Stimulated activated CD4-positive, alpha-beta T cell treated with anti-CD3 and anti-CD28 coated beads, Interleukin-1b, Interleukin-23, amount 100 ng/mL, for 48 hours (primary cell): ENCODE measurements around the gene DKC1.

Experiments used
- DNase-seq: peaks from one replicate; pipeline ENCODE4 v3.0.0-alpha.2; 2020

Gene DKC1

GRCh38 chrX:154738011-154738738 is 24.5 kb upstream of the DKC1 start:
- no peak for DNase-seq

GRCh38 chrX:154739952-154740465 is 22.7 kb upstream of the DKC1 start:
- no peak for DNase-seq

- DNase-seq: no peak
Observed at GRCh38 chrX:154742613-154743012, 20.1 kb upstream of the DKC1 start.

- peak; percentile 39 for DNase-seq
Observed at GRCh38 chrX:154748712-154749339, 13.8 kb upstream of the DKC1 start.

- DNase-seq: no peak
Observed at GRCh38 chrX:154749856-154750255, 12.8 kb upstream of the DKC1 start.

- no peak for DNase-seq
Observed at GRCh38 chrX:154750301-154751202, 12.1 kb upstream of the DKC1 start, which contains the start of gene GAB3. TSS of gene GAB3 (minus strand) at chrX:154751077. CDS start at chrX:154751025, 52 bp downstream.

GRCh38 chrX:154751203-154751668 is 11.4 kb upstream of the DKC1 start:
- no peak for DNase-seq

- no peak for DNase-seq
Observed at GRCh38 chrX:154751669-154752271, 10.9 kb upstream of the DKC1 start.

GRCh38 chrX:154758696-154759095 is 4.0 kb upstream of the DKC1 start:
- no peak for DNase-seq

- DNase-seq: no peak
Observed at GRCh38 chrX:154761977-154762536, 607 bp upstream of the DKC1 start.

GRCh38 chrX:154774622-154775021 is 12.0 kb downstream of the DKC1 start:
- no peak for DNase-seq

- no peak for DNase-seq
Observed at GRCh38 chrX:154775419-154776349, 13.0 kb downstream of the DKC1 start.

GRCh38 chrX:154776753-154777152 is 14.1 kb downstream of the DKC1 start:
- no peak for DNase-seq

GRCh38 chrX:154779261-154779660 is 16.6 kb downstream of the DKC1 start:
- no peak for DNase-seq

- no peak for DNase-seq
Observed at GRCh38 chrX:154780968-154781367, 18.3 kb downstream of the DKC1 start.

GRCh38 chrX:154784149-154784995 is 21.7 kb downstream of the DKC1 start:
- no peak for DNase-seq

GRCh38 chrX:154785716-154786115 is 23.1 kb downstream of the DKC1 start:
- DNase-seq: no peak

- no peak for DNase-seq
Observed at GRCh38 chrX:154791467-154791866, 28.8 kb downstream of the DKC1 start.

GRCh38 chrX:154791939-154792338 is 29.3 kb downstream of the DKC1 start:
- DNase-seq: no peak
